ENCODE data around the gene LMO4.

LMO4 gene

DNA sequence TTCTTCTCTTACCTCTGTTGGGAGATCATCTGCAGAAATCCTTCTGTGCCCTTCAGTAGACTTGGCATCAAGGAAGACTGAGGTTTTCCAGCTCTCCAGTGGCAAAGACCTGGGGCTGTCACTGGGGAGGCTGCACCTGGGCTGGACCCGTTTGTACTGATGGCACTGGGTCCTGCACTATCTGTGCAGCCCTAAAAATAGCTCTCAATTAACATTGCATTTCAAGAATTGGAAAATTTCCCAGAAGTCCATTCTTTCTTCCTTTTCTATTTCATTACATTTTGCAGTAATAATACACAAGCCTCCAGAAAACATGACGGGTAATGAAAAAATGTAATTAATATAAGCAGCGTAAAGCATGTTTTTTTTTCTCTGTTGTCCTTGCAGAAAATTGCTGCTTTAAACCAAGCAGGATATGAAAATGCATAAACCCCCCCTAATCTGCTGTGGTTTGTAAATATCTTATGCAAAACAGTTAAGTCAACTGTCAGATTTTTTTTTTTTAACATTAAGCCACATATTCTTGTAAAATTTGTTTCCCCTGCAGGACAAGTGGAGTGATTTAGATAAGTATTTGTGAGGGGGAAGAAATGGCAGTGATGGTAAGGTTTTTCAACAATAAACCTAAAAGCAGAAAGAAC lies 64.9 kb downstream of the LMO4 start:
- H3K4me3 ChIP-seq = no peak overlapping the region

GRCh38 chr1:87394513-87394912 lies 65.8 kb downstream of the LMO4 start:
- no peak overlapping the region for H3K4me3 ChIP-seq
- H3K27ac ChIP-seq = no peak overlapping the region

More for the DNA sequence above, 64.9 kb downstream of the LMO4 start:
- H3K27ac ChIP-seq = no peak overlapping the region

DNA sequence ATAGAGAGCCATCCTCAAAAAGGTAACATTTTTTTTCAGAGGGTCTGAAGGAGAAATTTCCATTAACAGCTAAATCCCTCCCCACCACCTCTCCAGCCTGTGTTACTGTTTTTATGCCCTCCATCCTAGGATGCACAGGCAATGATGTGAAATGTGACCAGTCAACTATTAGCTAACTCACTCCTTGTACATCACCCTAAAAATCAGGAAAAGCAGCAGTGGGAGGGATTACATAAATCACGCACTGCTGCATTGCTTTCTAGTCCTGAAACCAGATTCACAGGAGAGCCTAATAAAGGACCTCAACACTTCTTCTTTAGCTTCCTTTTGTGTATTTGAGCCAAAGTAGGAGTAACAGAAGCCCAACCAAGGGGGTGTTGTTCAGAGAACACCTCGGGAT lies 66.3 kb downstream of the LMO4 start:
- Histone ChIP-seq H3K4me3 (no peak overlapping the region), H3K27ac (no peak overlapping the region)

Data from skin epidermis (tissue), 12 donors.